HG02642 (cell line): ENCODE measurements around the gene GNG7.
"Not testable (repeated sequence)": the region's sequence is repeated elsewhere in the genome, so short reads cannot be mapped to it uniquely, and the experiment has no call there.

Experiments
- ATAC-seq: cut with Tn5 transposase; IDR thresholded peaks from one replicate; pipeline ENCODE4 v1.9.1; 2021; ENCODE audit warnings: mild to moderate bottlenecking; ENCODE audit not compliant: unreplicated experiment, poor library complexity

Gene GNG7

GRCh38 chr19:2495651-2496316, 206.7 kb downstream of the GNG7 start:
- ATAC-seq: no peak

- no peak for ATAC-seq
Observed at GRCh38 chr19:2495130-2495641, 207.3 kb downstream of the GNG7 start.

GRCh38 chr19:2494447-2495129, 207.9 kb downstream of the GNG7 start:
- ATAC-seq: peak; percentile 40

- ATAC-seq: no peak
Observed at GRCh38 chr19:2494084-2494446, 208.4 kb downstream of the GNG7 start.

- not testable (repeated sequence) for ATAC-seq
Observed at GRCh38 chr19:2493448-2493847, 209.0 kb downstream of the GNG7 start.

- ATAC-seq: no peak
Observed at GRCh38 chr19:2492870-2493269, 209.6 kb downstream of the GNG7 start.

GRCh38 chr19:2491130-2491801, 211.2 kb downstream of the GNG7 start:
- ATAC-seq: no peak

GRCh38 chr19:2490659-2491058, 211.8 kb downstream of the GNG7 start:
- ATAC-seq: no peak

- no peak for ATAC-seq
Observed at GRCh38 chr19:2488942-2489731, 213.4 kb downstream of the GNG7 start.

GRCh38 chr19:2488405-2488941, 214.0 kb downstream of the GNG7 start:
- no peak for ATAC-seq

- no peak for ATAC-seq
Observed at GRCh38 chr19:2487842-2488241, 214.7 kb downstream of the GNG7 start.

GRCh38 chr19:2487090-2487489, 215.4 kb downstream of the GNG7 start:
- no peak for ATAC-seq

- no peak for ATAC-seq
Observed at GRCh38 chr19:2485428-2485827, 217.1 kb downstream of the GNG7 start.

- no peak for ATAC-seq
Observed at GRCh38 chr19:2484178-2484937, 218.1 kb downstream of the GNG7 start.

GRCh38 chr19:2483484-2484151, 218.9 kb downstream of the GNG7 start:
- no peak for ATAC-seq

GRCh38 chr19:2483084-2483483, 219.4 kb downstream of the GNG7 start:
- ATAC-seq: no peak

GRCh38 chr19:2482354-2483038, 220.0 kb downstream of the GNG7 start:
- ATAC-seq: no peak

- no peak for ATAC-seq
Observed at GRCh38 chr19:2481466-2481865, 221.0 kb downstream of the GNG7 start.
